ENCODE measurements around the gene SLC16A9. TPM values are rescaled to one million over a fixed set of nuclear protein-coding genes. Genes with fewer than 3 reads are reported as not detected.

SLC16A9 gene
- total RNA-seq, 1 donor: under 0.01 TPM

GRCh38 chr10:59702347-59702746 is 7.3 kb downstream of the SLC16A9 start:
- no peak for TF ChIP-seq CTCF (IDR thresholded peaks at IDR 0.05; ENCODE audit: insufficient read depth, low read depth, low read length)
- DNase-seq (ENCODE audit: low read depth): no peak
- no peak overlapping the region for H3K4me3 ChIP-seq (ENCODE audit: low read depth, low read length)

- DNase-seq (ENCODE audit: low read depth): no peak
- no peak for TF ChIP-seq CTCF (IDR thresholded peaks at IDR 0.05; ENCODE audit: insufficient read depth, low read depth, low read length)
- H3K4me3 ChIP-seq (ENCODE audit: low read depth, low read length): no peak overlapping the region
Measured at GRCh38 chr10:59700709-59701108, 8.9 kb downstream of the SLC16A9 start.

- TF ChIP-seq CTCF (IDR thresholded peaks at IDR 0.05; ENCODE audit: insufficient read depth, low read depth, low read length): no peak
- H3K4me3 ChIP-seq (ENCODE audit: low read depth, low read length): no peak overlapping the region
- no peak for DNase-seq (ENCODE audit: low read depth)
Measured at GRCh38 chr10:59698326-59698725, 11.3 kb downstream of the SLC16A9 start.

GRCh38 chr10:59695637-59696036 is 14.0 kb downstream of the SLC16A9 start:
- DNase-seq (ENCODE audit: low read depth): no peak
- no peak for TF ChIP-seq CTCF (IDR thresholded peaks at IDR 0.05; ENCODE audit: insufficient read depth, low read depth, low read length)
- H3K4me3 ChIP-seq (ENCODE audit: low read depth, low read length): no peak overlapping the region

GRCh38 chr10:59694936-59695335 is 14.7 kb downstream of the SLC16A9 start:
- no peak overlapping the region for H3K4me3 ChIP-seq (ENCODE audit: low read depth, low read length)
- DNase-seq (ENCODE audit: low read depth): no peak
- TF ChIP-seq CTCF (IDR thresholded peaks at IDR 0.05; ENCODE audit: insufficient read depth, low read depth, low read length): no peak

GRCh38 chr10:59692113-59692512 is 17.5 kb downstream of the SLC16A9 start:
- no peak overlapping the region for H3K4me3 ChIP-seq (ENCODE audit: low read depth, low read length)
- no peak for TF ChIP-seq CTCF (IDR thresholded peaks at IDR 0.05; ENCODE audit: insufficient read depth, low read depth, low read length)
- no peak for DNase-seq (ENCODE audit: low read depth)

- no peak for TF ChIP-seq CTCF (IDR thresholded peaks at IDR 0.05; ENCODE audit: insufficient read depth, low read depth, low read length)
- H3K4me3 ChIP-seq (ENCODE audit: low read depth, low read length): no peak overlapping the region
- DNase-seq (ENCODE audit: low read depth): no peak
Measured at GRCh38 chr10:59688921-59689351, 20.7 kb downstream of the SLC16A9 start.

Data from fibroblast of villous mesenchyme (primary cell).